NT2/D1 (cell line): ENCODE measurements around the gene SPATS1.
"Not testable (repeated sequence)": the region's sequence is repeated elsewhere in the genome, so short reads cannot be mapped to it uniquely, and the experiment has no call there.

ENCODE experiments used
- DNase-seq: peaks from one replicate; pipeline ENCODE4 v3.0.0-alpha.2; 2011; ENCODE audit warnings: low read depth, low spot score
- H3K27me3 ChIP-seq: 2 replicates; pipeline ENCODE4 v1.6.0; 2011; ENCODE audit warnings: mild to moderate bottlenecking; ENCODE audit not compliant: insufficient read length, insufficient read depth
- H3K36me3 ChIP-seq: 2 replicates; pipeline ENCODE4 v1.6.1; 2011; ENCODE audit warnings: mild to moderate bottlenecking, low read length, mixed read lengths; ENCODE audit not compliant: insufficient read depth, insufficient read length
- H3K4me1 ChIP-seq: 2 replicates; pipeline ENCODE4 v1.5.1; 2011; ENCODE audit not compliant: insufficient read depth, insufficient read length
- H3K4me3 ChIP-seq: 2 replicates; pipeline ENCODE4 v1.5.1; 2011; ENCODE audit warnings: low read depth; ENCODE audit not compliant: insufficient read length
- H3K9ac ChIP-seq: 2 replicates; pipeline ENCODE4 v1.6.0; 2011; ENCODE audit warnings: low read depth; ENCODE audit not compliant: insufficient read length
- H3K9me3 ChIP-seq: 2 replicates; pipeline ENCODE4 v1.5.1; 2011; ENCODE audit warnings: mild to moderate bottlenecking, low read length; ENCODE audit not compliant: insufficient read depth
- SUZ12 ChIP-seq: IDR thresholded peaks from 2 replicates; pipeline ENCODE4 v1.6.1; 2011; ENCODE audit not compliant: insufficient read length, insufficient read depth; ENCODE audit errors: extremely low read depth
- YY1 ChIP-seq: IDR thresholded peaks from 2 replicates; pipeline ENCODE4 v1.6.1; 2011; ENCODE audit not compliant: insufficient read length, insufficient read depth
- ZNF274 ChIP-seq: IDR thresholded peaks from 2 replicates; pipeline ENCODE4 v1.6.1; 2011; ENCODE audit warnings: mild to moderate bottlenecking, low read depth, low read length

Gene SPATS1

GRCh38 chr6:44327760-44328159 is 14.7 kb upstream of the SPATS1 start:
- H3K4me3 ChIP-seq, result no peak overlapping the region
- no peaks in the 10 kb centered on the region for H3K4me1 ChIP-seq
- TF ChIP-seq SUZ12 (no peak), YY1 (no peak), ZNF274 (no peak)
- H3K36me3 ChIP-seq, result no peaks in the 10 kb centered on the region
- H3K9ac ChIP-seq, result no peak overlapping the region
- no peaks in the 10 kb centered on the region for H3K27me3 ChIP-seq
- no peak for DNase-seq
- no peaks in the 10 kb centered on the region for H3K9me3 ChIP-seq

DNA sequence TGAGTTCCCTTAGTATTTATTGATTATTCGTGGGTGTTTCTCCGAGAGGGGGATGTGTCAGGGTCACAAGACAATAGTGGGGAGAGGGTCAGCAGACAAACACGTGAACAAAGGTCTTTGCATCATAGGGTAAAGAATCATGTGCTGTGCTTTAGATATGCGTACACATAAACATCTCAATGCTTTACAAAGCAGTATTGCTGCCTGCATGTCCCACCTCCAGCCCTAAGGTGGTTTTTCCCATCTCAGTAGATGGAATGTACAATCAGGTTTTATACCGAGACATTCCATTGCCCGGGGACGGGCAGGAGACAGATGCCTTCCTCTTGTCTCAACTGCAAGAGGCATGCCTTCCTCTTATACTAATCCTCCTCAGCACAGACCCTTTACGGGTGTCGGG is 14.2 kb upstream of the SPATS1 start:
- not testable (repeated sequence) for H3K4me3 ChIP-seq, H3K36me3 ChIP-seq, DNase-seq, H3K9me3 ChIP-seq, H3K9ac ChIP-seq, H3K27me3 ChIP-seq, H3K4me1 ChIP-seq

DNA sequence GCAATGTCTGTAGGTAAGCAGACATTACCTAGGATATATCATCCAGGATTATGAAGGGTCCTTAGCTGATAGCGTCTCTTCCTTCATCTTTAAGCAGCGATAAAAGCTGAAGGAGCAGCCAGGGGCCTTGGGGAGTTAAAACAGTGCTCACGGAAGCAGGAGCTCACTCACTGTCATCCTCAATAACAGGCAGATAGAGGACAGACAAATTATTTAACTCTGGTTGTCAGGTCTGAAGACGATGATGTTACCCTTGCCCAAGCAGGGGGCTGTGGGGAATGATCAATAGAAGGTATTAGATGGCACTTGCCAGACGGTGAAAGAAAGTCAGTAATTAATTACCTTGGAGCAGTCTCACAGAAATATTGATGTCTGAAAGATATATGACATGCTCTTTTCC is 12.6 kb upstream of the SPATS1 start:
- TF ChIP-seq YY1 (no peak), SUZ12 (no peak), ZNF274 (no peak)
- no peak for DNase-seq
- no peak overlapping the region for H3K4me3 ChIP-seq
- no peaks in the 10 kb centered on the region for H3K9me3 ChIP-seq
- H3K27me3 ChIP-seq, result no peaks in the 10 kb centered on the region
- no peaks in the 10 kb centered on the region for H3K36me3 ChIP-seq
- H3K9ac ChIP-seq, result no peak overlapping the region
- H3K4me1 ChIP-seq, result no peaks in the 10 kb centered on the region

GRCh38 chr6:44332585-44332984 is 9.9 kb upstream of the SPATS1 start:
- Histone ChIP-seq H3K9ac (no peak overlapping the region), H3K36me3 (no peaks in the 10 kb centered on the region), H3K9me3 (no peaks in the 10 kb centered on the region), H3K4me1 (no peaks in the 10 kb centered on the region), H3K27me3 (no peaks in the 10 kb centered on the region), H3K4me3 (no peak overlapping the region)
- no peak for DNase-seq
- TF ChIP-seq YY1 (no peak), ZNF274 (no peak), SUZ12 (no peak)

DNA sequence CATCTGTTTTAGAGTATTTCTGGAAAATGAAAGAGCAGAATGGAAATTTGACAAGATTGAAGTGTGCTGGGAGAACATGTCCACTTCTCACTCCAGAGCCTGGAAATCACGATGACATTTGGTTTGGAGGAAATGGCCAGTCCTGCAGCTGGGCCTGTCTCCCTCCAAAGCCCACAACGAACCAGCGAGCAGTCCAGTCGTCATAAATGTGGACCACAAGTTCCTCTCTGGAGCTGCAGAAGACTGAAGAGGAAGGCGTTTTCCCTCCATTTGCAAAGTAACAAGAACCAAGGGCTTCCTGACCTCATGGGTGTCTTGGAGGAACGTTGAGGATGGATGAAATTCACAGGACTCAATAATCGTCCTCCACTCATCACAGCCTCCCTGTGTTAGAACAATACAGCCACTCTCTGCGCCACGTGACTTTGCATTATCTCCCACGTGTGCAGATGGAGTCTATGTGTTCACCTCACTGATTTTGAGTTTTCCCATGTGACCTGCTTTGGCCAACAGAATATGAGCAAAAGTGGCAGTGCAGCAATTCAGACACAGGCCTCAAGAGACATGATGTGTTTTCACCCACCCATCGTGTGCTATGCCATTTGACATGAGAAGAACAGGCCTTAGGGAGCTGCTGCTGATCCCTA is 9.1 kb upstream of the SPATS1 start:
- TF ChIP-seq YY1, result no peak
- no peak for TF ChIP-seq ZNF274
- TF ChIP-seq SUZ12, result no peak
- no peaks in the 10 kb centered on the region for H3K4me1 ChIP-seq
- H3K9ac ChIP-seq, result no peak overlapping the region
- no peak overlapping the region for H3K4me3 ChIP-seq
- H3K36me3 ChIP-seq, result no peaks in the 10 kb centered on the region
- H3K9me3 ChIP-seq, result no peaks in the 10 kb centered on the region
- H3K27me3 ChIP-seq, result no peaks in the 10 kb centered on the region
- no peak for DNase-seq

- no peaks in the 10 kb centered on the region for H3K36me3 ChIP-seq
- no peak for TF ChIP-seq YY1
- TF ChIP-seq SUZ12, result no peak
- no peaks in the 10 kb centered on the region for H3K4me1 ChIP-seq
- no peaks in the 10 kb centered on the region for H3K9me3 ChIP-seq
- DNase-seq, result no peak
- no peak overlapping the region for H3K9ac ChIP-seq
- no peaks in the 10 kb centered on the region for H3K27me3 ChIP-seq
- no peak overlapping the region for H3K4me3 ChIP-seq
Observed at GRCh38 chr6:44333942-44334341, 8.5 kb upstream of the SPATS1 start.

DNA sequence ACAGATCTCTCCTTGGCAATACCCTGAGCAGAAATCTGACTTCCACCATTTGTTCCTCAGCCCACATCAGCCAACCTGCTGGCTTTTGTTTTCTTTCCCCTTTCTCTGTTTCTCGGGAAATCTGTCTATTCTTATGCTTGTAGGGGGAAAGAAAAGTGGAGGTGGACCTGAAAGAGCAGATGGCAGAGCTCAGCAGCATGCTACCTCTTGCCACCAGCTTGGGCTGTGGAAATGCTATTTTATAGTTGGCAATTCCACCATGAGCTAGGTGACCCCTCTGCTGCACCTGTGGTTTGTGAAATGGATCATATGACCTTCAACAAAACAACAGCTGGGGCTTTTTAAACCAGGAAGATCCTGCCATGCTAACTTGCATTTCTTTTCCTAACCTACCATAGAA is 6.8 kb upstream of the SPATS1 start:
- H3K9me3 ChIP-seq, result no peaks in the 10 kb centered on the region
- TF ChIP-seq ZNF274 (no peak), YY1 (no peak), SUZ12 (no peak)
- H3K36me3 ChIP-seq, result no peaks in the 10 kb centered on the region
- H3K9ac ChIP-seq, result no peak overlapping the region
- no peaks in the 10 kb centered on the region for H3K4me1 ChIP-seq
- H3K27me3 ChIP-seq, result no peaks in the 10 kb centered on the region
- no peak overlapping the region for H3K4me3 ChIP-seq
- DNase-seq, result no peak
